Endodermal cell (in vitro differentiated cells): Measurements from ENCODE around the gene TRAPPC3L. TPM values are rescaled to one million over a fixed set of nuclear protein-coding genes. Genes with fewer than 3 reads are reported as not detected.
"Not testable (repeated sequence)": the region's sequence is repeated elsewhere in the genome, so short reads cannot be mapped to it uniquely, and the experiment has no call there.

ENCODE experiments used
- DNase-seq: peaks from one replicate; pipeline ENCODE4 v3.0.0-alpha.2; 2017
- H3K27ac ChIP-seq: 2 replicates; pipeline ENCODE4 v1.5.1; 2013; ENCODE audit warnings: mild to moderate bottlenecking, low read depth, low read length, moderate library complexity
- H3K27me3 ChIP-seq: 2 replicates; pipeline ENCODE4 v1.6.1; 2013; ENCODE audit warnings: mild to moderate bottlenecking, low read length, moderate library complexity; ENCODE audit not compliant: insufficient read depth, control insufficient read depth, poor library complexity, severe bottlenecking
- H3K36me3 ChIP-seq: 2 replicates; pipeline ENCODE4 v1.7.0; 2013; ENCODE audit warnings: mild to moderate bottlenecking, low read length, moderate library complexity; ENCODE audit not compliant: control insufficient read depth, insufficient read depth
- H3K4me1 ChIP-seq: one replicate; pipeline ENCODE4 v1.7.0; 2013; ENCODE audit warnings: low read length; ENCODE audit not compliant: control insufficient read depth, insufficient read depth
- H3K4me3 ChIP-seq: 2 replicates; pipeline ENCODE4 v1.5.1; 2013; ENCODE audit warnings: mild to moderate bottlenecking, low read length, moderate library complexity
- H3K9ac ChIP-seq: 2 replicates; pipeline ENCODE4 v1.6.1; 2013; ENCODE audit warnings: mild to moderate bottlenecking, low read length, moderate library complexity; ENCODE audit not compliant: poor library complexity, severe bottlenecking; ENCODE audit errors: extremely low read depth
- H3K9me3 ChIP-seq: 2 replicates; pipeline ENCODE4 v1.6.1; 2013; ENCODE audit warnings: mild to moderate bottlenecking, low read length, moderate library complexity; ENCODE audit not compliant: control insufficient read depth
- H3K27ac Mint-ChIP-seq: 2 replicates; pipeline ENCODE4 v1.8.0; 2020; ENCODE audit warnings: mixed read lengths
- H3K27me3 Mint-ChIP-seq: 2 replicates; pipeline ENCODE4 v1.8.0; 2021; ENCODE audit warnings: mild to moderate bottlenecking, mixed read lengths; ENCODE audit not compliant: insufficient read depth
- H3K36me3 Mint-ChIP-seq: 2 replicates; pipeline ENCODE4 v1.8.0; 2020; ENCODE audit warnings: low read depth, mixed read lengths
- H3K4me1 Mint-ChIP-seq: 2 replicates; pipeline ENCODE4 v1.8.0; 2020; ENCODE audit warnings: mixed read lengths
- H3K4me3 Mint-ChIP-seq: 2 replicates; pipeline ENCODE4 v1.8.0; 2020; ENCODE audit warnings: mild to moderate bottlenecking, moderate library complexity, mixed read lengths
- H3K9me3 Mint-ChIP-seq: 2 replicates; pipeline ENCODE4 v1.8.0; 2020; ENCODE audit warnings: mild to moderate bottlenecking, mixed read lengths
- CTCF ChIP-seq: fragments of 200-600 bp; sonication (generic); conservative IDR thresholded peaks from 2 replicates; pipeline ENCODE4 v1.5.0; 2021; ENCODE audit warnings: antibody characterized with exemption, mild to moderate bottlenecking
- WGBS, 2 experiments: methylation state at CpG; one replicate each; pipeline versions ENCODE4 v1.1.5 to v1.1.7; 2013; ENCODE audit warnings: missing lambda C conversion rate in 2 of 2, mixed read lengths in 1 of 2; ENCODE audit not compliant: insufficient coverage in 1 of 2, insufficient read length in 1 of 2; 5-methylcytosine and 5-hydroxymethylcytosine counted together
- total RNA-seq, 2 donors: library from RNA; stranded (reverse); fragmentation: NEBNext Ultra II Directional in 1 of 2; extraction: Animal tissue kit (Norgen Biotek cat#: 25700) in 1 of 2; gene quantifications; 2 replicates in 1 of 2; 3 replicates in 1 of 2; pipeline ENCODE4 v1.2.1, GENCODE V29; 2021

TRAPPC3L gene
- total RNA-seq, 2 donors from 2014 or later, result not detected

DNA sequence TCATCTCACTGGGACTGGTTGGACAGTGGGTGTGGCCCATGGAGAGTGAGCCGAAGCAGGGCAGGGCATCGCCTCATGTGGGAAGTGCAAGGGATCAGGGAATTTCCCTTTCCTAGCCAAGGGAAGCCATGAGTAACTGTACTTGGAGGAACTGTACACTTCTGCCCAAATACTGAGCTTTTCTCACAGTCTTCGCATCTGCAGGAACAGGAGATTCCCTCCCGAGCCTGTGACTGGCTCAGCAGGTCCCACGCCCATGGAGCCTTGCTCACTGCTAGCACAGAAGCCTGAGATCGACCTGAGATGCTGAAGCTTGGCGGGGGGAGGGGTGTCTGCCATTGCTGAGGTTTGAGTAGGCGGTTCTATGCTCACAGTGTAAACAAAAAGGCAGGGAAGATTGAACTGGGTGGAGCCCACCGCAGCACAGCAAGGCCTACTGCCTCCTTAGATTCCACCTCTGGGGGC lies 44.5 kb downstream of the TRAPPC3L start:
- H3K9me3 Mint-ChIP-seq, result peaks cover 17% of the 10 kb centered on the region
- no peak overlapping the region for H3K27ac Mint-ChIP-seq
- Histone ChIP-seq H3K4me1 (no peaks in the 10 kb centered on the region), H3K36me3 (no peaks in the 10 kb centered on the region), H3K9me3 (no peaks in the 10 kb centered on the region), H3K4me3 (no peak overlapping the region), H3K27me3 (no peaks in the 10 kb centered on the region), H3K9ac (no peak overlapping the region), H3K27ac (no peak overlapping the region)
- TF ChIP-seq CTCF, result no peak
- DNase-seq, result no peak
- H3K4me1 Mint-ChIP-seq, result no peaks in the 10 kb centered on the region
- no peaks in the 10 kb centered on the region for H3K36me3 Mint-ChIP-seq
- H3K4me3 Mint-ChIP-seq, result no peak overlapping the region
- WGBS, 2 experiments, result 74 to 94% methylated on average over 4 to 9 of the region's 9 CpGs
- H3K27me3 Mint-ChIP-seq, result peaks cover 8% of the 10 kb centered on the region

DNA sequence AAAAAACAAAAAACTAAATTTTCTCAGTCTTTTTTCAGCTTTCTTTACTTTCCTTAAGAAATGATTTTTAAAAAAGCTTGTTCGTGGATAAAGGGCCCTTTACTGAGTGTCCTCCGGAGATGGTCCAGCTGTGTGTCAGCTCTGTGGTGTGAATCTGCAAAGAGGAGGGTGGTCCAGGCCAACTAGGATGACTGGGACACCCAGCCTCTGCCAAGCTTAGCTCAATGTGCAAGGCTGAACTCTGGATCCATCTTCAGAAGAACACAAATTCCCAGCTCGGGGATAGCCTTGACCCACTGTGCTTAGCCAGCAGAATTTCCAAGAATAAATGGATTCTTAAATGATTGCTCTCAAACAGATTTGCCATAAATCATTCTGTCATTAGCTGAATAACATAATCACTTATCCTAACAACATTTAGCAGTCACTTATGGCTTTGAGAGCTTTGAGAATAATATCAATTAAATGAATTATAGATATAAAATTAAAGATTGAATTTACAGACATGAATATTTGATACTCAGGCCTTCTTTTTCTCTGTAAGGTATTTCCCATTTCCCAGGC lies 48.3 kb downstream of the TRAPPC3L start:
- no peaks in the 10 kb centered on the region for H3K27me3 Mint-ChIP-seq
- H3K27ac Mint-ChIP-seq, result no peak overlapping the region
- no peak for DNase-seq
- Histone ChIP-seq H3K27ac (no peak overlapping the region), H3K27me3 (no peaks in the 10 kb centered on the region), H3K9ac (no peak overlapping the region), H3K36me3 (no peaks in the 10 kb centered on the region), H3K4me3 (no peak overlapping the region), H3K9me3 (no peaks in the 10 kb centered on the region), H3K4me1 (no peaks in the 10 kb centered on the region)
- no peak for TF ChIP-seq CTCF
- no peaks in the 10 kb centered on the region for H3K36me3 Mint-ChIP-seq
- peaks cover 4% of the 10 kb centered on the region for H3K4me1 Mint-ChIP-seq
- no peak overlapping the region for H3K4me3 Mint-ChIP-seq
- WGBS, 2 experiments, result 83 to 86% methylated on average over 1 to 3 of the region's 3 CpGs
- peaks cover 3% of the 10 kb centered on the region for H3K9me3 Mint-ChIP-seq

GRCh38 chr6:116495161-116495560 lies 50.3 kb downstream of the TRAPPC3L start:
- not testable (repeated sequence) for H3K27me3 ChIP-seq, H3K36me3 ChIP-seq, H3K9me3 Mint-ChIP-seq, H3K4me3 ChIP-seq, H3K4me3 Mint-ChIP-seq, H3K9ac ChIP-seq, H3K27me3 Mint-ChIP-seq, H3K36me3 Mint-ChIP-seq, DNase-seq, H3K4me1 ChIP-seq, H3K27ac ChIP-seq, H3K27ac Mint-ChIP-seq, H3K9me3 ChIP-seq
- WGBS, 2 experiments, result 92% methylated on average over 1 of the region's 1 CpG; no CpG with 5 or more reads in 1 of the 2 experiments
- H3K4me1 Mint-ChIP-seq, result peaks cover 13% of the 10 kb centered on the region
